ENCODE results near the gene B3GNT3. TPM values are rescaled to one million over a fixed set of nuclear protein-coding genes. Genes with fewer than 3 reads are reported as not detected.
"Not testable (repeated sequence)": the region's sequence is repeated elsewhere in the genome, so short reads cannot be mapped to it uniquely, and the experiment has no call there.

The B3GNT3 gene
- polyA plus RNA-seq, 1 experiment = not detected

- no peak for DNase-seq (ENCODE audit: low read depth, low spot score)
- Histone ChIP-seq H3K9me3 (ENCODE audit: control insufficient read depth, insufficient read depth, low read length) (no peaks in the 10 kb centered on the region; the same call in 1 of the 2 replicates), H3K4me3 (ENCODE audit: low read depth, low read length) (no peak overlapping the region), H3K27me3 (ENCODE audit: control insufficient read depth, insufficient read depth, low read length) (peaks cover 34% of the 10 kb centered on the region), H3K27ac (ENCODE audit: low read depth, low read length) (no peak overlapping the region)
- ChIA-PET POLR2A (no interaction called here), CTCF (interaction anchor here (0.6 kb wide), 1 partner anchor 355 kb away, joined by 4 read pairs; no protein-coding TSS in a partner anchor)
- no peak for TF ChIP-seq CTCF (IDR thresholded peaks at IDR 0.05; ENCODE audit: low read depth, low read length)
These were observed 1.3 kb downstream of the B3GNT3 start for GRCh38 chr19:17796013-17796837.

GRCh38 chr19:17796838-17797423, 2.0 kb downstream of the B3GNT3 start:
- Histone ChIP-seq H3K27me3 (ENCODE audit: control insufficient read depth, insufficient read depth, low read length) (peaks cover 34% of the 10 kb centered on the region), H3K9me3 (ENCODE audit: control insufficient read depth, insufficient read depth, low read length) (no peaks in the 10 kb centered on the region; the same call in 1 of the 2 replicates), H3K4me3 (ENCODE audit: low read depth, low read length) (no peak overlapping the region), H3K27ac (ENCODE audit: low read depth, low read length) (no peak overlapping the region)
- no peak for TF ChIP-seq CTCF (IDR thresholded peaks at IDR 0.05; ENCODE audit: low read depth, low read length)
- DNase-seq (ENCODE audit: low read depth, low spot score) = no peak
- POLR2A ChIA-PET = no interaction called here
- CTCF ChIA-PET = interaction anchor here (0.6 kb wide), 1 partner anchor 20 kb away, joined by 4 read pairs; no protein-coding TSS in a partner anchor

GRCh38 chr19:17797424-17798201, 2.7 kb downstream of the B3GNT3 start:
- no peak for DNase-seq (ENCODE audit: low read depth, low spot score)
- ChIA-PET CTCF (interaction anchor here (0.6 kb wide), 1 partner anchor 20 kb away, joined by 4 read pairs; no protein-coding TSS in a partner anchor), POLR2A (no interaction called here)
- no peak for TF ChIP-seq CTCF (IDR thresholded peaks at IDR 0.05; ENCODE audit: low read depth, low read length)
- H3K9me3 ChIP-seq (ENCODE audit: control insufficient read depth, insufficient read depth, low read length) = no peaks in the 10 kb centered on the region; the same call in 1 of the 2 replicates
- H3K27me3 ChIP-seq (ENCODE audit: control insufficient read depth, insufficient read depth, low read length) = peaks cover 36% of the 10 kb centered on the region
- no peak overlapping the region for H3K4me3 ChIP-seq (ENCODE audit: low read depth, low read length)
- H3K27ac ChIP-seq (ENCODE audit: low read depth, low read length) = no peak overlapping the region

GRCh38 chr19:17798599-17798998, 3.7 kb downstream of the B3GNT3 start:
- H3K4me3 ChIP-seq (ENCODE audit: low read depth, low read length); H3K9me3 ChIP-seq (ENCODE audit: control insufficient read depth, insufficient read depth, low read length); CTCF ChIA-PET; DNase-seq (ENCODE audit: low read depth, low spot score); H3K27ac ChIP-seq (ENCODE audit: low read depth, low read length); POLR2A ChIA-PET: not testable (repeated sequence)
- peaks cover 35% of the 10 kb centered on the region for H3K27me3 ChIP-seq (ENCODE audit: control insufficient read depth, insufficient read depth, low read length)

GRCh38 chr19:17802137-17802858, 7.4 kb downstream of the B3GNT3 start:
- ChIA-PET CTCF (no interaction called here), POLR2A (no interaction called here)
- Histone ChIP-seq H3K27me3 (ENCODE audit: control insufficient read depth, insufficient read depth, low read length) (peaks cover 5% of the 10 kb centered on the region), H3K27ac (ENCODE audit: low read depth, low read length) (no peak overlapping the region), H3K4me3 (ENCODE audit: low read depth, low read length) (no peak overlapping the region), H3K9me3 (ENCODE audit: control insufficient read depth, insufficient read depth, low read length) (no peaks in the 10 kb centered on the region)
- TF ChIP-seq CTCF (IDR thresholded peaks at IDR 0.05; ENCODE audit: low read depth, low read length) = no peak
- DNase-seq (ENCODE audit: low read depth, low spot score) = no peak

All from AG04450 (cell line).